ENCODE results near the gene PRKAR1B. TPM values are rescaled to one million over a fixed set of nuclear protein-coding genes. Genes with fewer than 3 reads are reported as not detected.

Gene PRKAR1B
- total and polyA plus RNA-seq, 8 donors, result 2.5 to 8.4 (median 5.3) TPM

GRCh38 chr7:621572-622285 is 105.4 kb downstream of the PRKAR1B start:
- ATAC-seq, result peak; percentile 48 to 84 (median 68)
- WGBS, 2 donors, result 47 to 57% methylated on average over 8 of the region's 8 CpGs
- no peaks in the 10 kb centered on the region for H3K9me3 ChIP-seq
- FAIRE-seq, result no peak
- peak in 3 of 6 donors; percentile 33 to 40 (median 37) for DNase-seq
- intact Hi-C loops (cut with DNase I), result no loop called here
- H3K36me3 ChIP-seq, result no peaks in the 10 kb centered on the region
- H3K4me1 ChIP-seq, result no peaks in the 10 kb centered on the region
- H3K27me3 ChIP-seq, result no peaks in the 10 kb centered on the region
- TF ChIP-seq CTCF (IDR thresholded peaks at IDR 0.05), result no peak
- no peak overlapping the region for H3K4me3 ChIP-seq
- no peak overlapping the region for H3K27ac ChIP-seq

GRCh38 chr7:620885-621284 is 106.2 kb downstream of the PRKAR1B start:
- Histone ChIP-seq H3K4me1 (no peaks in the 10 kb centered on the region), H3K9me3 (no peaks in the 10 kb centered on the region), H3K27me3 (no peaks in the 10 kb centered on the region), H3K27ac (no peak overlapping the region), H3K4me3 (no peak overlapping the region), H3K36me3 (no peaks in the 10 kb centered on the region)
- no peak for ATAC-seq
- intact Hi-C loops (cut with DNase I), result no loop called here
- DNase-seq, result no peak
- FAIRE-seq, result no peak
- TF ChIP-seq CTCF (IDR thresholded peaks at IDR 0.05), result no peak

GRCh38 chr7:620056-620455 is 107.0 kb downstream of the PRKAR1B start:
- DNase-seq (peak in 1 of 6 donors; percentile 9), ATAC-seq (peak in 1 of 4 donors; percentile 54), FAIRE-seq (no peak)
- H3K27ac ChIP-seq, result no peak overlapping the region
- no peaks in the 10 kb centered on the region for H3K9me3 ChIP-seq
- H3K4me3 ChIP-seq, result no peak overlapping the region
- H3K4me1 ChIP-seq, result no peaks in the 10 kb centered on the region
- H3K27me3 ChIP-seq, result no peaks in the 10 kb centered on the region
- 85 to 86% methylated on average over 5 of the region's 5 CpGs for WGBS, 2 donors
- no peaks in the 10 kb centered on the region for H3K36me3 ChIP-seq
- intact Hi-C loops (cut with DNase I), result no loop called here
- no peak for TF ChIP-seq CTCF (IDR thresholded peaks at IDR 0.05)

GRCh38 chr7:619368-619840 is 107.7 kb downstream of the PRKAR1B start:
- Histone ChIP-seq H3K9me3 (no peaks in the 10 kb centered on the region), H3K27me3 (no peaks in the 10 kb centered on the region), H3K27ac (no peak overlapping the region), H3K36me3 (no peaks in the 10 kb centered on the region), H3K4me3 (no peak overlapping the region), H3K4me1 (no peaks in the 10 kb centered on the region)
- FAIRE-seq, result no peak
- peak in 1 of 6 donors; percentile 8 for DNase-seq
- ATAC-seq, result no peak
- intact Hi-C loops (cut with DNase I), result no loop called here
- no peak for TF ChIP-seq CTCF (IDR thresholded peaks at IDR 0.05)
- 95 to 97% methylated on average over 5 of the region's 5 CpGs for WGBS, 2 donors
